ENCODE measurements around the gene RABGAP1L. TPM values are rescaled to one million over a fixed set of nuclear protein-coding genes. Genes with fewer than 3 reads are reported as not detected.
"Not testable (repeated sequence)": the region's sequence is repeated elsewhere in the genome, so short reads cannot be mapped to it uniquely, and the experiment has no call there.

Gene RABGAP1L
- total and polyA plus RNA-seq, 11 donors: 18.6 to 195 (median 98.4) TPM

GRCh38 chr1:174123843-174124242, 35.5 kb upstream of the RABGAP1L start:
- H3K4me3 ChIP-seq: no peak overlapping the region
- DNase-seq (no peak), ATAC-seq (no peak)
- peaks cover 0 to 38% (median 9%) of the 10 kb centered on the region in 12 donors for H3K9me3 ChIP-seq
- intact Hi-C loops (cut with DNase I): no loop called here
- TF ChIP-seq, protein P1, sequence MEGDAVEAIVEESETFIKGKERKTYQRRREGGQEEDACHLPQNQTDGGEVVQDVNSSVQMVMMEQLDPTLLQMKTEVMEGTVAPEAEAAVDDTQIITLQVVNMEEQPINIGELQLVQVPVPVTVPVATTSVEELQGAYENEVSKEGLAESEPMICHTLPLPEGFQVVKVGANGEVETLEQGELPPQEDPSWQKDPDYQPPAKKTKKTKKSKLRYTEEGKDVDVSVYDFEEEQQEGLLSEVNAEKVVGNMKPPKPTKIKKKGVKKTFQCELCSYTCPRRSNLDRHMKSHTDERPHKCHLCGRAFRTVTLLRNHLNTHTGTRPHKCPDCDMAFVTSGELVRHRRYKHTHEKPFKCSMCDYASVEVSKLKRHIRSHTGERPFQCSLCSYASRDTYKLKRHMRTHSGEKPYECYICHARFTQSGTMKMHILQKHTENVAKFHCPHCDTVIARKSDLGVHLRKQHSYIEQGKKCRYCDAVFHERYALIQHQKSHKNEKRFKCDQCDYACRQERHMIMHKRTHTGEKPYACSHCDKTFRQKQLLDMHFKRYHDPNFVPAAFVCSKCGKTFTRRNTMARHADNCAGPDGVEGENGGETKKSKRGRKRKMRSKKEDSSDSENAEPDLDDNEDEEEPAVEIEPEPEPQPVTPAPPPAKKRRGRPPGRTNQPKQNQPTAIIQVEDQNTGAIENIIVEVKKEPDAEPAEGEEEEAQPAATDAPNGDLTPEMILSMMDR (IDR thresholded peaks at IDR 0.05): no peak
- no peak for TF ChIP-seq POLR2A (IDR thresholded peaks at IDR 0.05)
- H3K4me1 ChIP-seq: peaks cover 0 to under 1% (median 0%) of the 10 kb centered on the region in 12 donors
- H3K27me3 ChIP-seq: no peaks in the 10 kb centered on the region
- no peak overlapping the region for H3K27ac ChIP-seq
- no peaks in the 10 kb centered on the region for H3K36me3 ChIP-seq

DNA sequence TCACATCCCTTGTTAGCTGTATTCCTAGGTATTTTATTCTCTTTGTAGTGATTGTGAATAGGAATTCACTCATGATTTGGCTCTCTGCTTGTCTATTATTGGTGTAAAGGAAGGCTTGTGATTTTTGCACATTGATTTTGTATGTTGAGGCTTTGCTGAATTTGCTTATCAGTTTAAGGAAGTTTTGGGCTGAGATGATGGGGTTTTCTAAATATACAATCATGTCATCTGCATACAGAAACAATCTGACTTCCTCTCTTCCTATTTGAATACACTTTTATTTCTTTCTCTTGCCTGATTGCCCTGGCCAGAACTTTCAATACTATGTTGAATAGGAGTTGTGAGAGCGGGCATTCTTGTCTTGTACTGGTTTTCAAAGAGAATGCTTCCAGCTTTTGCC, 32.1 kb upstream of the RABGAP1L start:
- ATAC-seq; H3K27me3 ChIP-seq; H3K27ac ChIP-seq; DNase-seq; H3K36me3 ChIP-seq; intact Hi-C loops (cut with DNase I); H3K4me3 ChIP-seq; H3K4me1 ChIP-seq: not testable (repeated sequence)
- WGBS, 4 donors: 47 to 98% (median 93%) methylated on average over 1 of the region's 1 CpG
- H3K9me3 ChIP-seq: peaks cover 0 to 42% (median 9%) of the 10 kb centered on the region in 12 donors

DNA sequence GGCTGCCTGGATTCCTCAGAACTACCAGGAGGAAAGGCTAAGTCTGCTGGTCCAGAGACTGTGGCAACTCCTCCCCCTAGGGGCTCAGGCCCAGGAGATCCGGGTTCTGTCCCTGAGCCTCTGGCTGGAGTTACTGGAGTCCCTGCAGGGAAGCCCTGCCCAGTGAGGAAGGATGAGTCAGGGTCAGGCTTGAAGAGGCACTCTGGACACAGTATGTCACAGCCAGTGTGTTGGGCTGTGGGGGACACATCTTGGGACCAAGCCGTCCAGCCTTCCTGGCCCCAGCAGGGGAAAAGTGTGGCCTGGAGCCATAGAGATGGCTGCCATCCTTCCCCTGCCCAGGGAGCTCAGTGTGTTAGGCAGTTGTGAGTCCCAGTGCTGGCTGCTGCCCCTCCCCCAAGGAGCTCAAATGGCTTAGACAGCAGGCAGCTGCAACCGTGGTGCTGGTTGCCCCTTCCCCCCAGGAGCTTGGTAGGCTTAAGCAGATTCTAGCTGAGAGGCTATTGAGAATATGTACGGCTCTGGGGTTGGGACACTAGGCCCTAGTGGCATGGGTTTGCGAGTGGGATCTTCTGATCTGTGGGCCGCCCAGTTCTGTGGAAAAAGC, 28.2 kb upstream of the RABGAP1L start:
- Histone ChIP-seq H3K27ac (no peak overlapping the region), H3K9me3 (peaks cover 0 to 34% (median 0%) of the 10 kb centered on the region in 12 donors), H3K4me3 (no peak overlapping the region), H3K27me3 (no peaks in the 10 kb centered on the region), H3K4me1 (no peaks in the 10 kb centered on the region), H3K36me3 (no peaks in the 10 kb centered on the region)
- intact Hi-C loops (cut with DNase I): no loop called here
- ATAC-seq: no peak
- no peak for DNase-seq
- TF ChIP-seq, protein P1 (IDR thresholded peaks at IDR 0.05): no peak
- no peak for TF ChIP-seq POLR2A (IDR thresholded peaks at IDR 0.05)
- 75 to 95% (median 77%) methylated on average over 3 to 6 of the region's 6 CpGs for WGBS, 4 donors

DNA sequence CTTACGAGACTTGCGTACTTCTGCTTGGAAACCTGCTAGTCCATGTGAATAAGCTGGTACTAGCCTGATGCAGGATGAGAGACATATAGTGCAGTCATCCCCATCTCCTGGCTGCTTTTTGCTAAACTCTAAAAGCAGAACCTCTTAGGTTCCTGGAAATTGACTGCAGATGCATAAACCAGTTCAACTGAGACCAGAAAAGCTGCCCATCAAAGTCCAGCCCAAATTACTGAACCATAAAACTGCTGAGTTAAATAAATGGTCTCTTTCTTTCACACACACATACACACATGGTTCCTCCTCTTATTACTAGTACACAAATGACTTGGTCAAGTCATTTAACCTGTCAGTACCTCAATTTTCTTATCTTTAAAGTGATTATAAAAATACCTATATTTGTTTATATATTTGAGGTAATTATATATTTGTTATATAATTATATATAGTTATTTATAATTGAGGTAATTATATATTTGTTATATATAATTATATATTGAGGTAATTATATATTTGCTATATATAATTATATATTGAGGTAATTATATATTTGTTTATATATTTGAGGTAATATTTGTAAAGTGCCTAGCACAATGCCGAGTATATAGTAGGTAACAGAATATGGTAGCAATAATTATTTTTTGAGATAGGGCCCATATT, 25.2 kb upstream of the RABGAP1L start:
- TF ChIP-seq, protein P1 (IDR thresholded peaks at IDR 0.05): no peak
- TF ChIP-seq POLR2A (IDR thresholded peaks at IDR 0.05): no peak
- Histone ChIP-seq H3K9me3 (peaks cover 0 to 21% (median 0%) of the 10 kb centered on the region in 12 donors), H3K27ac (no peak overlapping the region), H3K36me3 (no peaks in the 10 kb centered on the region), H3K4me1 (no peaks in the 10 kb centered on the region), H3K4me3 (no peak overlapping the region), H3K27me3 (no peaks in the 10 kb centered on the region)
- no peak for ATAC-seq
- no peak for DNase-seq
- WGBS, 4 donors: 88 to 95% (median 93%) methylated on average over 3 of the region's 3 CpGs
- intact Hi-C loops (cut with DNase I): no loop called here
